Endothelial cell of umbilical vein (primary cell): ENCODE results near the gene NLRP9. TPM values are rescaled to one million over a fixed set of nuclear protein-coding genes. Genes with fewer than 3 reads are reported as not detected.

ENCODE experiments used
- BruUV-seq: library from RNA; stranded (reverse); fragments of 400-500 nt; replicated peaks from 2 replicates; lab custom pipeline; 2021; lab: Mats Ljungman, UMichigan
- CTCF ChIA-PET: fragments of 300-600, 350-600 bp; sonication (Branson Sonifier 250); formaldehyde crosslinking; loops from one replicate; lab custom pipeline; 2021; ENCODE audit warnings: antibody characterized with exemption, inconsistent platforms; lab: Charles Lee
- POLR2A ChIA-PET: fragments of 300-600, 350-600 bp; sonication (Branson Sonifier 250); formaldehyde crosslinking; loops from one replicate; lab custom pipeline; 2021; ENCODE audit warnings: antibody characterized with exemption, inconsistent platforms; lab: Charles Lee
- DNase-seq: peaks from one replicate; pipeline ENCODE4 v3.0.0-alpha.2; 2011; ENCODE audit warnings: low read depth, low spot score
- FAIRE-seq: peaks from 2 replicates; lab custom pipeline; 2011; peaks lifted over from hg19 to GRCh38; lab: Jason Lieb, UNC
- H2AFZ ChIP-seq: 2 replicates; pipeline ENCODE4 v1.6.0; 2012; ENCODE audit warnings: low read depth, low read length, control low read depth, inconsistent platforms
- H3K27ac ChIP-seq: 2 replicates; pipeline ENCODE4 v1.5.1; 2011; ENCODE audit warnings: low read depth, mild to moderate bottlenecking, control low read depth, low read length, moderate library complexity; ENCODE audit not compliant: insufficient read depth
- H3K27me3 ChIP-seq, 2 experiments: 2 replicates each; pipeline versions ENCODE4 v1.6.0 to v1.6.1; 2011; ENCODE audit warnings: low read length in 2 of 2, mixed read lengths in 1 of 2; ENCODE audit not compliant: control insufficient read depth in 2 of 2, insufficient read depth in 2 of 2
- H3K36me3 ChIP-seq, 2 experiments: 2 replicates in 1 of 2; 3 replicates in 1 of 2; pipeline ENCODE4 v1.5.1; 2011; ENCODE audit warnings: low read length in 2 of 2, mild to moderate bottlenecking in 1 of 2, moderate library complexity in 1 of 2; ENCODE audit not compliant: control insufficient read depth in 2 of 2, insufficient read depth in 2 of 2; ENCODE audit errors: extremely low read depth in 1 of 2
- H3K4me1 ChIP-seq: 3 replicates; pipeline ENCODE4 v1.5.1; 2011; ENCODE audit warnings: mild to moderate bottlenecking, low read length; ENCODE audit not compliant: control insufficient read depth, insufficient read depth; ENCODE audit errors: extremely low read depth
- H3K4me2 ChIP-seq: 2 replicates; pipeline ENCODE4 v1.6.1; 2011; ENCODE audit warnings: low read length, control low read depth, mixed read lengths; ENCODE audit not compliant: insufficient read depth
- H3K4me3 ChIP-seq, 3 experiments: fragments of 200-600 bp in 1 of 3; sonication (generic), shearing (Covaris generic) in 1 of 3; replicated peaks in 1 of 3; 2 replicates each; pipeline ENCODE4 v1.5.1; 2011 to 2016; ENCODE audit warnings: control low read depth in 3 of 3, low read length in 3 of 3, mild to moderate bottlenecking in 2 of 3, inconsistent platforms in 1 of 3, low read depth in 1 of 3, moderate library complexity in 1 of 3; ENCODE audit not compliant: insufficient read depth in 1 of 3
- H3K79me2 ChIP-seq: 2 replicates; pipeline ENCODE4 v1.6.0; 2012; ENCODE audit warnings: low read length, inconsistent platforms; ENCODE audit not compliant: control insufficient read depth, insufficient read depth
- H3K9ac ChIP-seq: replicated peaks from 2 replicates; pipeline ENCODE3; 2011; ENCODE audit warnings: low read length, control low read depth; ENCODE audit not compliant: insufficient read depth; ENCODE audit errors: extremely low read depth
- H3K9me1 ChIP-seq: replicated peaks from 3 replicates; pipeline ENCODE4 v1.6.0; 2011; ENCODE audit warnings: mild to moderate bottlenecking, low read length; ENCODE audit not compliant: control insufficient read depth, insufficient read depth; ENCODE audit errors: extremely low read depth
- H3K9me3 ChIP-seq: replicated peaks from 2 replicates; pipeline ENCODE4 v1.5.1; 2012; ENCODE audit warnings: low read length, inconsistent platforms; ENCODE audit not compliant: control insufficient read depth, insufficient read depth
- H4K20me1 ChIP-seq: replicated peaks from 2 replicates; pipeline ENCODE3; 2011; ENCODE audit warnings: mild to moderate bottlenecking, low read length; ENCODE audit not compliant: control insufficient read depth, insufficient read depth; ENCODE audit errors: extremely low read depth
- EZH2 ChIP-seq: IDR thresholded peaks from 2 replicates; pipeline ENCODE4 v1.6.1; 2012; ENCODE audit warnings: borderline replicate concordance, low read depth, mild to moderate bottlenecking, moderate library complexity, low read length, inconsistent platforms; ENCODE audit not compliant: severe bottlenecking
- FOS ChIP-seq: IDR thresholded peaks from 2 replicates; pipeline ENCODE4 v1.6.1; 2011; ENCODE audit warnings: mild to moderate bottlenecking, low read length, moderate library complexity, borderline replicate concordance; ENCODE audit not compliant: insufficient read depth
- GATA2 ChIP-seq: IDR thresholded peaks from 2 replicates; pipeline ENCODE4 v1.7.0; 2011; ENCODE audit warnings: low read depth, mild to moderate bottlenecking, moderate library complexity, mixed read lengths, low read length; ENCODE audit not compliant: insufficient read length, insufficient read depth
- JUN ChIP-seq: IDR thresholded peaks from 2 replicates; pipeline ENCODE4 v1.6.1; 2011; ENCODE audit warnings: borderline replicate concordance, low read depth; ENCODE audit not compliant: insufficient read length, insufficient read depth
- MAX ChIP-seq: IDR thresholded peaks from 2 replicates; pipeline ENCODE4 v1.6.1; 2011; ENCODE audit not compliant: insufficient read depth, insufficient read length
- POLR2A ChIP-seq: IDR thresholded peaks from 2 replicates; pipeline ENCODE4 v1.6.1; 2012; ENCODE audit warnings: low read depth, mild to moderate bottlenecking, control low read depth, low read length
- POLR2AphosphoS5 ChIP-seq: IDR thresholded peaks from 2 replicates; pipeline ENCODE4 v1.6.1; 2012; ENCODE audit warnings: low read depth, mild to moderate bottlenecking, control low read depth, low read length, moderate library complexity; ENCODE audit not compliant: insufficient read depth
- dilution Hi-C: fragments of 300-500 bp; cut with MboI; formaldehyde crosslinking; loops from one replicate; pipeline ENCODE4 v1.15.0; 2019; ENCODE audit warnings: low sequenced_read_pairs; ENCODE audit not compliant: extremely low pct_ligation_motif_present
- intact Hi-C: fragments of 100-400 bp; cut with micrococcal nuclease; formaldehyde crosslinking; loops from one replicate; pipeline ENCODE4 v1.10.0; 2022
- polyA plus RNA-seq, 4 experiments: library from polyadenylated mRNA; depleted of rRNA in 3 of 4; stranded (reverse) in 3 of 4; unstranded in 1 of 4; fragments of >200 nt; gene quantifications; 2 replicates each; pipeline versions ENCODE4 v1.2.1 to v1.2.3, GENCODE V29; 2011 to 2012; ENCODE audit warnings: missing spikeins in 1 of 4
- total RNA-seq: library from RNA; stranded (reverse); gene quantifications from 2 replicates; pipeline ENCODE4 v1.2.3, GENCODE V29; 2021
- TF ChIP-seq, protein P1 (sequence below), 2 donors: IDR thresholded peaks; 1 replicate in 1 of 2; 2 replicates in 1 of 2; pipeline ENCODE4 v1.5.1; 2011; ENCODE audit warnings: low read length in 2 of 2, mild to moderate bottlenecking in 2 of 2, moderate library complexity in 2 of 2, control low read depth in 1 of 2, inconsistent platforms in 1 of 2, low read depth in 1 of 2; ENCODE audit not compliant: insufficient read depth in 1 of 2; ENCODE audit errors: extremely low read depth in 1 of 2

NLRP9 gene
- total and polyA plus RNA-seq, 2 donors (not counting 3 experiments of a cell fraction or from before 2014, with no cell fraction given): not detected

- Histone ChIP-seq H3K27ac (peak overlapping the region; percentile 47), H2AFZ (no peak overlapping the region), H3K9me3 (no peaks in the 10 kb centered on the region), H4K20me1 (no peaks in the 10 kb centered on the region), H3K4me3 (peak overlapping the region in 1 of 3 experiments; percentile 38), H3K4me1 (peaks cover 40% of the 10 kb centered on the region), H3K4me2 (peak overlapping the region; percentile 91), H3K9ac (peak overlapping the region; percentile 25), H3K36me3 (peaks cover 11 to 21% of the 10 kb centered on the region in 2 experiments), H3K79me2 (peaks cover 79% of the 10 kb centered on the region), H3K9me1 (no peaks in the 10 kb centered on the region), H3K27me3 (no peaks in the 10 kb centered on the region)
- peak; percentile 67 for DNase-seq
- CTCF ChIA-PET: interaction anchor here (1.3 kb wide), 1 partner anchor 20 kb away, joined by 3 read pairs; no protein-coding TSS in a partner anchor
- TF ChIP-seq GATA2 (no peak), POLR2AphosphoS5 (peak; percentile 16), POLR2A (no peak), EZH2 (no peak), FOS (no peak), MAX (no peak), JUN (no peak)
- TF ChIP-seq, protein P1, sequence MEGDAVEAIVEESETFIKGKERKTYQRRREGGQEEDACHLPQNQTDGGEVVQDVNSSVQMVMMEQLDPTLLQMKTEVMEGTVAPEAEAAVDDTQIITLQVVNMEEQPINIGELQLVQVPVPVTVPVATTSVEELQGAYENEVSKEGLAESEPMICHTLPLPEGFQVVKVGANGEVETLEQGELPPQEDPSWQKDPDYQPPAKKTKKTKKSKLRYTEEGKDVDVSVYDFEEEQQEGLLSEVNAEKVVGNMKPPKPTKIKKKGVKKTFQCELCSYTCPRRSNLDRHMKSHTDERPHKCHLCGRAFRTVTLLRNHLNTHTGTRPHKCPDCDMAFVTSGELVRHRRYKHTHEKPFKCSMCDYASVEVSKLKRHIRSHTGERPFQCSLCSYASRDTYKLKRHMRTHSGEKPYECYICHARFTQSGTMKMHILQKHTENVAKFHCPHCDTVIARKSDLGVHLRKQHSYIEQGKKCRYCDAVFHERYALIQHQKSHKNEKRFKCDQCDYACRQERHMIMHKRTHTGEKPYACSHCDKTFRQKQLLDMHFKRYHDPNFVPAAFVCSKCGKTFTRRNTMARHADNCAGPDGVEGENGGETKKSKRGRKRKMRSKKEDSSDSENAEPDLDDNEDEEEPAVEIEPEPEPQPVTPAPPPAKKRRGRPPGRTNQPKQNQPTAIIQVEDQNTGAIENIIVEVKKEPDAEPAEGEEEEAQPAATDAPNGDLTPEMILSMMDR (IDR thresholded peaks at IDR 0.05; ENCODE audit: extremely low read depth in 1 of 2, insufficient read depth in 1 of 2, low read depth in 1 of 2, low read length in 2 of 2): no peak
- intact Hi-C loops: no loop called here
- FAIRE-seq: peak; percentile 94
- POLR2A ChIA-PET: no interaction called here
- no TSS peak for BruUV-seq
- dilution Hi-C loops: no loop called here
Measured at GRCh38 chr19:55677572-55678028, 60.6 kb downstream of the NLRP9 start.
